GM12801 (cell line): ENCODE data around the gene UBE2O.

Source experiments
- TF ChIP-seq, protein P1 (sequence below): IDR thresholded peaks from one replicate; pipeline ENCODE4 v1.5.1; 2011; ENCODE audit warnings: control low read depth; ENCODE audit not compliant: insufficient read length; ENCODE audit errors: extremely low read depth

The UBE2O gene

DNA sequence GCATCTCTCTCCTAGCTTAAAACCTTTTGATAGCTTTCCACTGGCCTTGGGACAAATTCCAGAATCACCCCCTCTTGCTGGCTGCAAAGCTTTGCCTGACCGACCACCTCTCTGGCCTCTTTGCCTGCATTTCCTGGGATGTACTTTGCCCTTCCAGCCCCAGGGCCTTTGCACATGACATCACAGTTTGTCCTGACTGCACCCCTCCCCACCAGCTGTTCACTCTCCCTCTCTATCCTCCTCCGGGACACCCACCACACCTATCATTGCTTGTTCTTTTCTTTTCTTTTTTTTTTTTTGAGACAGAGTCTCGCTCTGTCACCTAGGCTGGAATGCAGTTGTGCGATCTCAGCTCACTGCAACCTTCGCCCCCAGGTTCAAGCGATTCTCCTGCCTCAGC is 22.4 kb upstream of the UBE2O start:
- TF ChIP-seq, protein P1, sequence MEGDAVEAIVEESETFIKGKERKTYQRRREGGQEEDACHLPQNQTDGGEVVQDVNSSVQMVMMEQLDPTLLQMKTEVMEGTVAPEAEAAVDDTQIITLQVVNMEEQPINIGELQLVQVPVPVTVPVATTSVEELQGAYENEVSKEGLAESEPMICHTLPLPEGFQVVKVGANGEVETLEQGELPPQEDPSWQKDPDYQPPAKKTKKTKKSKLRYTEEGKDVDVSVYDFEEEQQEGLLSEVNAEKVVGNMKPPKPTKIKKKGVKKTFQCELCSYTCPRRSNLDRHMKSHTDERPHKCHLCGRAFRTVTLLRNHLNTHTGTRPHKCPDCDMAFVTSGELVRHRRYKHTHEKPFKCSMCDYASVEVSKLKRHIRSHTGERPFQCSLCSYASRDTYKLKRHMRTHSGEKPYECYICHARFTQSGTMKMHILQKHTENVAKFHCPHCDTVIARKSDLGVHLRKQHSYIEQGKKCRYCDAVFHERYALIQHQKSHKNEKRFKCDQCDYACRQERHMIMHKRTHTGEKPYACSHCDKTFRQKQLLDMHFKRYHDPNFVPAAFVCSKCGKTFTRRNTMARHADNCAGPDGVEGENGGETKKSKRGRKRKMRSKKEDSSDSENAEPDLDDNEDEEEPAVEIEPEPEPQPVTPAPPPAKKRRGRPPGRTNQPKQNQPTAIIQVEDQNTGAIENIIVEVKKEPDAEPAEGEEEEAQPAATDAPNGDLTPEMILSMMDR: no peak

DNA sequence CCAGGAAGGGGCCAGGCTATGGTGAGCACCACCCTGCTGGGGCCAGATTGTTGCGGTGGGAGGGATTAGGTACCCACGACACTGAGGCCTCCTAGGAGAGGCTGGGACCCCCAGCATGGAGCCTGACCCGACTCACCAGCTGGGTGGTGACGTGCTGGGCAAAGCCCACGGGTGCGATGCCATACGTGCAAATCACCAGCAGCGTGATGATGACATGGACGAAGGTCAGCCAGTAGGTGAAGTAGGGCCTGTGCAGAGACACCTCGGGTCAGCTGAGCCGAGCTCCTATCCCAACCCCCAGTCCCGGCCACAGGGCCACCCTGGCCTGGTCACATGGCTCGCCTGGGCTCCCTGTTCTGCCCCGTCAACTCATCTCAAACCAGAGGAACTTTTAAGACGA is 21.9 kb upstream of the UBE2O start:
- TF ChIP-seq, protein P1: no peak

DNA sequence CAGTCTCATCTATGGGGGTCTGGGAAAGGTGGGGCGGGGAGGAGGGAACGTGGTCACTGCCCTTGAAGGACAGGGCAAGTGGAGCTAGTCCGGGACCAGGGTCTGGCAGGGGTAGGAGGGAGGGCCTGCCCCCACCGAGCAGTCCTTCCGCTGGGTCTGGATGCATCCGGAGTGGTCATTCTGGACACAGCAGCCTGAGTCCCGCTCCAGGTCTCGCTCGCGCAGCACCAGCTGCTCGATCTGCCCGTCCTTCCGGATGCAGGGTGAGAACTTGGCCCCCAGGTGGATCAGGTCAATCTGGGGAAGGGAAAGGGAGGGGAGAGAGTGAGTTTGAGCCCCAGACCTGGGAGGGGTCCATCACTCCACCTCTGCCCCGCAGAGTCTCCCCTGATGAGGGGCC is 21.3 kb upstream of the UBE2O start:
- TF ChIP-seq, protein P1: no peak

- TF ChIP-seq, protein P1: no peak
Measured at GRCh38 chr17:76473541-76473985, 20.6 kb upstream of the UBE2O start.

GRCh38 chr17:76472726-76473125 is 19.8 kb upstream of the UBE2O start:
- TF ChIP-seq, protein P1: no peak

DNA sequence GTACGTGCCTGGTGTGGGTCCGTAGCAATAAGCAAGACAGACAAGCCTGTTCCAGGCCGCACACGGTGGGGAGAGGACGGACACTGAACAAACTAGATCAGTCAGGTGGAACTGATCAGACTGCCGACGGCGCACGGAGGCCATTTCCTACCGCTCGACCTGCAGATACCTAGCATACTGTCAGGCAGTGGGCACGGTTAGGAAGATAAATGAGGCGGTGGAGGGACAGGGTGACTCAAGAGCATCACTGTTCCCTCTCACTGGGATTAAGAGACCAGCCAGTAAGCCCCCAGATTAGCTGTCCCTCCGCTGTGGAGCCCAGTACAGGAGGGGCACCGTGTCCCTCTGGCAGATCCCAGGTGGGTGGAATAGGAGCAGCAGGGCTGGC is 19.3 kb upstream of the UBE2O start:
- TF ChIP-seq, protein P1: no peak

GRCh38 chr17:76471498-76472257 is 18.7 kb upstream of the UBE2O start:
- TF ChIP-seq, protein P1: no peak
